ENCODE data around the gene SYNPO2. TPM values are rescaled to one million over a fixed set of nuclear protein-coding genes. Genes with fewer than 3 reads are reported as not detected.
A peak's percentile ranks its signal among the peaks of the same experiment; 100 is the strongest.

Gene SYNPO2
- total and polyA plus RNA-seq, 2 of the 13 experiments (the other 11 are each of a cell fraction or from before 2014, with no cell fraction given), result not detected

GRCh38 chr4:119041951-119042560 lies 153.4 kb downstream of the SYNPO2 start (continued):
- TF ChIP-seq, protein P1, sequence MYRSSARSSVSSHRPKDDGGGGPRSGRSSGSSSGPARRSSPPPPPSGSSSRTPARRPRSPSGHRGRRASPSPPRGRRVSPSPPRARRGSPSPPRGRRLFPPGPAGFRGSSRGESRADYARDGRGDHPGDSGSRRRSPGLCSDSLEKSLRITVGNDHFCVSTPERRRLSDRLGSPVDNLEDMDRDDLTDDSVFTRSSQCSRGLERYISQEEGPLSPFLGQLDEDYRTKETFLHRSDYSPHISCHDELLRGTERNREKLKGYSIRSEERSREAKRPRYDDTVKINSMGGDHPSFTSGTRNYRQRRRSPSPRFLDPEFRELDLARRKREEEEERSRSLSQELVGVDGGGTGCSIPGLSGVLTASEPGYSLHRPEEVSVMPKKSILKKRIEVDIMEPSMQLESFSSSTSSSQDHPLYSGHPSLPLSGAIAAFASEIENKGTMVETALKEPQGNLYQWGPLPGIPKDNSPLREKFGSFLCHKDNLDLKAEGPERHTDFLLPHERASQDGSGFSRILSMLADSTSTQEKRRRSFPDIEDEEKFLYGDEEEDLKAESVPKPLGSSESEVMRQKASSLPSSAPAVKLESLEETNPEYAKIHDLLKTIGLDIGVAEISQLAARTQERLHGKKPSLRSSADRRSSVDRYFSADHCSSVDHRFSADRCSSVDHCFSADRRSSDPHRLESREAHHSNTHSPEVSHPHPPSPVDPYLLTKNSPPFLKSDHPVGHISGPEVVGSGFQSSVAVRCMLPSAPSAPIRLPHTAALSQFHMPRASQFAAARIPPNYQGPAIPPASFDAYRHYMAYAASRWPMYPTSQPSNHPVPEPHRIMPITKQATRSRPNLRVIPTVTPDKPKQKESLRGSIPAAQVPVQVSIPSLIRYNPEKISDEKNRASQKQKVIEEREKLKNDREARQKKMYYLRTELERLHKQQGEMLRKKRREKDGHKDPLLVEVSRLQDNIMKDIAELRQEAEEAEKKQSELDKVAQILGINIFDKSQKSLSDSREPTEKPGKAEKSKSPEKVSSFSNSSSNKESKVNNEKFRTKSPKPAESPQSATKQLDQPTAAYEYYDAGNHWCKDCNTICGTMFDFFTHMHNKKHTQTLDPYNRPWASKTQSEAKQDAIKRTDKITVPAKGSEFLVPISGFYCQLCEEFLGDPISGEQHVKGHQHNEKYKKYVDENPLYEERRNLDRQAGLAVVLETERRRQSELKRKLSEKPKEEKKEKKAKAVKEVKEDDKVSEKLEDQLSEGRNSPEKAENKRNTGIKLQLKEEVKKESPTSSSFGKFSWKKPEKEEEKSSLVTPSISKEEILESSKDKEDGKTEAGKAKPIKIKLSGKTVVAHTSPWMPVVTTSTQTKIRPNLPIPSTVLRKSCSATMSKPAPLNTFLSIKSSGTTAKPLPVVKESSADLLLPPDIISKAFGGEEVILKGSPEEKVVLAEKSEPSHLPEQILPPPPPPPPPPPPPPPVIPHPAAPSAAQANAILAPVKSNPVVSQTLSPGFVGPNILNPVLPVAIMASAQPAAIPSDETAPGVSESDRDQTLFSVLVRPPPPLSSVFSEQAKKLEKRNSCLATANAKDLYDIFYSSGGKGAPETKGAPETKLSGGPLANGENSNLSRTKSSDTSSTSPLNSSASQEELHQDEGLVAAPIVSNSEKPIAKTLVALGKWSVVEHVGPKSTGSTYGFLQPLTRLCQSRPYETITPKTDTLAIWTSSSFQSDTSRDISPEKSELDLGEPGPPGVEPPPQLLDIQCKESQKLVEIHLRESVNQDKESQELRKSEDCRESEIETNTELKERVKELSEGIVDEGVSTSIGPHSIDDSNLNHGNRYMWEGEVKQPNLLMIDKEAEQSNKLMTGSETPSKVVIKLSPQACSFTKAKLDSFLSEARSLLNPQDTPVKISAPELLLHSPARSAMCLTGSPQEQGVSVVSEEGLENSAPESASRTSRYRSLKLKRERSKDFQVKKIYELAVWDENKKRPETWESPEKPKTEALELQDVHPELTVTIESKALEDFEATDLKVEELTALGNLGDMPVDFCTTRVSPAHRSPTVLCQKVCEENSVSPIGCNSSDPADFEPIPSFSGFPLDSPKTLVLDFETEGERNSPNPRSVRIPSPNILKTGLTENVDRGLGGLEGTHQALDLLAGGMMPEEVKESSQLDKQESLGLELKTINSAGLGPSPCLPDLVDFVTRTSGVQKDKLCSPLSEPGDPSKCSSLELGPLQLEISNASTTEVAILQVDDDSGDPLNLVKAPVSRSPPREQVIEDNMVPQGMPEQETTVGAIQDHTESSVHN (CRISPR knock-in tag; IDR thresholded peaks at IDR 0.05), result no peak
- TF ChIP-seq ZNF569 (CRISPR knock-in tag; IDR thresholded peaks at IDR 0.05; ENCODE audit: borderline replicate concordance), result no peak
- no peak for TF ChIP-seq MZF1 (CRISPR knock-in tag; IDR thresholded peaks at IDR 0.05; ENCODE audit: borderline replicate concordance)
- peak; percentile 9 for TF ChIP-seq ZFP36 (IDR thresholded peaks at IDR 0.05; ENCODE audit: borderline replicate concordance, low read depth, low read length, partially characterized antibody)
- TF ChIP-seq STAG1 (CRISPR knock-in tag; IDR thresholded peaks at IDR 0.05), result peak; percentile 84
- peak; percentile 80 for TF ChIP-seq CTCF (CRISPR knock-in tag; IDR thresholded peaks at IDR 0.05)
- TF ChIP-seq MTA3 (CRISPR knock-in tag; IDR thresholded peaks at IDR 0.05), result no peak
- no peak for TF ChIP-seq TSC22D2 (CRISPR knock-in tag; IDR thresholded peaks at IDR 0.05; ENCODE audit: borderline replicate concordance)
- TF ChIP-seq HMGA1 (CRISPR knock-in tag; conservative IDR thresholded peaks at IDR 0.05), result no peak
- TF ChIP-seq THRA (CRISPR knock-in tag; IDR thresholded peaks at IDR 0.05; ENCODE audit: borderline replicate concordance), result no peak
- no peak for TF ChIP-seq TIGD3 (CRISPR knock-in tag; IDR thresholded peaks at IDR 0.05; ENCODE audit: borderline replicate concordance)
- TF ChIP-seq ZNF652 (CRISPR knock-in tag; IDR thresholded peaks at IDR 0.05; ENCODE audit: borderline replicate concordance, low read depth), result no peak

Measured in HepG2 (cell line).